ENCODE results near the gene FIG4. TPM values are rescaled to one million over a fixed set of nuclear protein-coding genes. Genes with fewer than 3 reads are reported as not detected.

Gene FIG4
- total and polyA plus RNA-seq, 8 donors: 4.0 to 10.8 (median 6.1) TPM

- Histone ChIP-seq H3K4me3 (no peak overlapping the region), H3K4me1 (no peaks in the 10 kb centered on the region), H3K9me3 (no peaks in the 10 kb centered on the region), H3K27ac (no peak overlapping the region), H3K27me3 (no peaks in the 10 kb centered on the region), H3K36me3 (no peaks in the 10 kb centered on the region)
- WGBS, 2 donors: 86 to 92% methylated on average over 2 of the region's 2 CpGs
- no peak for TF ChIP-seq CTCF (IDR thresholded peaks at IDR 0.05)
- no peak for DNase-seq
- no peak for FAIRE-seq
- no peak for ATAC-seq
- intact Hi-C loops (cut with DNase I): no loop called here
These were observed 110.7 kb downstream of the FIG4 start for GRCh38 chr6:109801794-109802193.

GRCh38 chr6:109804020-109804419, 112.9 kb downstream of the FIG4 start:
- TF ChIP-seq CTCF (IDR thresholded peaks at IDR 0.05): no peak
- H3K9me3 ChIP-seq: no peaks in the 10 kb centered on the region
- no peak overlapping the region for H3K27ac ChIP-seq
- FAIRE-seq (no peak), ATAC-seq (no peak), DNase-seq (no peak)
- no peaks in the 10 kb centered on the region for H3K4me1 ChIP-seq
- H3K4me3 ChIP-seq: no peak overlapping the region
- WGBS, 2 donors: 77 to 81% methylated on average over 1 of the region's 1 CpG
- H3K36me3 ChIP-seq: no peaks in the 10 kb centered on the region
- H3K27me3 ChIP-seq: no peaks in the 10 kb centered on the region
- intact Hi-C loops (cut with DNase I): no loop called here

- no peaks in the 10 kb centered on the region for H3K36me3 ChIP-seq
- ATAC-seq (no peak), FAIRE-seq (no peak), DNase-seq (no peak)
- H3K9me3 ChIP-seq: no peaks in the 10 kb centered on the region
- H3K27ac ChIP-seq: no peak overlapping the region
- H3K4me1 ChIP-seq: no peaks in the 10 kb centered on the region
- no peak for TF ChIP-seq CTCF (IDR thresholded peaks at IDR 0.05)
- intact Hi-C loops (cut with DNase I): no loop called here
- no peak overlapping the region for H3K4me3 ChIP-seq
- no peaks in the 10 kb centered on the region for H3K27me3 ChIP-seq
These were observed 116.8 kb downstream of the FIG4 start for GRCh38 chr6:109807881-109808280.

GRCh38 chr6:109808837-109809236, 117.7 kb downstream of the FIG4 start:
- no peak for TF ChIP-seq CTCF (IDR thresholded peaks at IDR 0.05)
- DNase-seq (no peak), FAIRE-seq (no peak), ATAC-seq (no peak)
- no peaks in the 10 kb centered on the region for H3K27me3 ChIP-seq
- H3K36me3 ChIP-seq: no peaks in the 10 kb centered on the region
- H3K27ac ChIP-seq: no peak overlapping the region
- no peaks in the 10 kb centered on the region for H3K9me3 ChIP-seq
- intact Hi-C loops (cut with DNase I): no loop called here
- H3K4me3 ChIP-seq: no peak overlapping the region
- WGBS, 2 donors: 53 to 80% methylated on average over 1 of the region's 1 CpG
- H3K4me1 ChIP-seq: no peaks in the 10 kb centered on the region

GRCh38 chr6:109815054-109815453, 124.0 kb downstream of the FIG4 start:
- no peaks in the 10 kb centered on the region for H3K4me1 ChIP-seq
- H3K36me3 ChIP-seq: no peaks in the 10 kb centered on the region
- no peak overlapping the region for H3K27ac ChIP-seq
- WGBS, 2 donors: 92 to 97% methylated on average over 4 of the region's 4 CpGs
- no peak for TF ChIP-seq CTCF (IDR thresholded peaks at IDR 0.05)
- FAIRE-seq: no peak
- H3K4me3 ChIP-seq: no peak overlapping the region
- DNase-seq: no peak
- intact Hi-C loops (cut with DNase I): no loop called here
- no peaks in the 10 kb centered on the region for H3K27me3 ChIP-seq
- no peaks in the 10 kb centered on the region for H3K9me3 ChIP-seq
- no peak for ATAC-seq
